Endothelial cell (in vitro differentiated cells): Measurements from ENCODE around the gene ZNF675. TPM values are rescaled to one million over a fixed set of nuclear protein-coding genes. Genes with fewer than 3 reads are reported as not detected.
"Not testable (repeated sequence)": the region's sequence is repeated elsewhere in the genome, so short reads cannot be mapped to it uniquely, and the experiment has no call there.

Source experiments
- DNase-seq: peaks from one replicate; pipeline ENCODE4 v3.0.0; 2021; ENCODE audit warnings: low spot score
- H3K27ac Mint-ChIP-seq: one replicate; pipeline ENCODE4 v1.8.0; 2021; ENCODE audit warnings: mixed read lengths, inconsistent platforms; ENCODE audit not compliant: unreplicated experiment
- H3K27me3 Mint-ChIP-seq: one replicate; pipeline ENCODE4 v1.8.0; 2021; ENCODE audit warnings: mild to moderate bottlenecking, moderate library complexity, mixed read lengths, inconsistent platforms; ENCODE audit not compliant: unreplicated experiment
- H3K36me3 Mint-ChIP-seq: one replicate; pipeline ENCODE4 v1.8.0; 2021; ENCODE audit warnings: mild to moderate bottlenecking, low read depth, mixed read lengths, inconsistent platforms; ENCODE audit not compliant: unreplicated experiment
- H3K4me1 Mint-ChIP-seq: one replicate; pipeline ENCODE4 v1.8.0; 2021; ENCODE audit warnings: mild to moderate bottlenecking, mixed read lengths, inconsistent platforms; ENCODE audit not compliant: unreplicated experiment
- H3K4me3 Mint-ChIP-seq: one replicate; pipeline ENCODE4 v1.8.0; 2021; ENCODE audit warnings: mild to moderate bottlenecking, mixed read lengths, inconsistent platforms; ENCODE audit not compliant: unreplicated experiment
- H3K9me3 Mint-ChIP-seq: one replicate; pipeline ENCODE4 v1.8.0; 2021; ENCODE audit warnings: mixed read lengths, inconsistent platforms; ENCODE audit not compliant: unreplicated experiment
- long read RNA-seq: library from polyadenylated mRNA; unstranded; transcript quantifications from one replicate; pipeline ENCODE4 v2.0.0, GENCODE V29; 2020; ENCODE audit not compliant: unreplicated experiment
- total RNA-seq: library from RNA; stranded (reverse); fragmentation: NEBNext Ultra II Directional; extraction: Animal tissue kit (Norgen Biotek cat#: 25700); gene quantifications from one replicate; pipeline ENCODE4 v1.2.1, GENCODE V29; 2021; ENCODE audit not compliant: unreplicated experiment
- TF ChIP-seq, protein P1 (sequence below): fragments of 200-600 bp; sonication (generic); IDR thresholded peaks from one replicate; pipeline ENCODE4 v1.5.0; 2021; ENCODE audit warnings: antibody characterized with exemption; ENCODE audit not compliant: unreplicated experiment

ZNF675 gene
- 17.4 TPM for total RNA-seq
- long read RNA-seq, transcript ZNF675-201 (4 exons, 2,301 nt): major isoform, 6 of 6 reads
- long read RNA-seq, partial matches to known transcripts: 0 of 6 reads
- long read RNA-seq, other reads (novel, unspliced or antisense): 0 of 6 reads

DNA sequence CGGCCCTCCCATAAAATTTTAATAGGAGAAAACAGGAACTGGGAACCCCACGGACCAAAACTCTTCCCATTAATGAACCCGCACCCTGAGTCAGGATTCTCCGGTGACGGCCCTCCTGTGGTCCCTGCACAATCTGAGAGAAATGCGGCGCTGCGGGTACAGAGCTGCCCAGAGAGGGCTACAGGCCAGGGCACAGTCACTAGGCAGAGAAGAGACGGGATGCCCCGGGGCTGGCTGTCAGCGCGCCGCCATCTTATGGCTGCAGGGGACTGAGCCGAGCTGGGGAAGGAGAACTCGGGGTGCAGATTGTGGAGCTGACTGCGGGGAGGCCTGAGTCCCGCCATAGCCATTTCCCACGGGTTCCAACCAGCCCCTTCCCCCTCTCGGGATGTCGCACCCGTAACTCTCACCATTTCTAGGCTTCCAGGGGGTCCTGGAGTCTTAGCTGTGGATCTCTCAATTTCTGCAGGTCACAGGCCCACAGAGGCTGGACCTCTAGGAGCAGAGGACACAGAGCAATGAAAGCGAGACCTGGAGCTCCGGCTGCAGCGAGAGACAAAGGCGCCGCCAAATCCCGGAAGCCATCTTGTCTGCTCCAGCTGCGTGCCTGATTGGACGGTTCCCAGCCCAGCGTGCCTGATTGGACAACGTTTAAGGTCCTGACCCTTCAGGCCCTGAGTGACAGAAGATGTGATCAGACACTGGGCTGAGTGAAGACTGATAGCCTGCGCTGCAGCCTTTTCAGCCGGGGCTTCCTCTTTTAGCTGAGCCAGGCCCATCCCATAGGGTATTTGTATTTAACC is at the start of gene ZNF675:
Gene ZNF675, minus strand, starts transcription at position 592 of the 803 bp plus-strand sequence. Its CDS starts 179 bp downstream, at position 413.
- no peaks in the 10 kb centered on the region for H3K9me3 Mint-ChIP-seq
- peaks cover 2% of the 10 kb centered on the region for H3K27me3 Mint-ChIP-seq
- peak within 1 kb of the TSS; percentile 99 for H3K4me3 Mint-ChIP-seq
- peak within 1 kb of the TSS; percentile 98 for H3K27ac Mint-ChIP-seq
- TF ChIP-seq, protein P1, sequence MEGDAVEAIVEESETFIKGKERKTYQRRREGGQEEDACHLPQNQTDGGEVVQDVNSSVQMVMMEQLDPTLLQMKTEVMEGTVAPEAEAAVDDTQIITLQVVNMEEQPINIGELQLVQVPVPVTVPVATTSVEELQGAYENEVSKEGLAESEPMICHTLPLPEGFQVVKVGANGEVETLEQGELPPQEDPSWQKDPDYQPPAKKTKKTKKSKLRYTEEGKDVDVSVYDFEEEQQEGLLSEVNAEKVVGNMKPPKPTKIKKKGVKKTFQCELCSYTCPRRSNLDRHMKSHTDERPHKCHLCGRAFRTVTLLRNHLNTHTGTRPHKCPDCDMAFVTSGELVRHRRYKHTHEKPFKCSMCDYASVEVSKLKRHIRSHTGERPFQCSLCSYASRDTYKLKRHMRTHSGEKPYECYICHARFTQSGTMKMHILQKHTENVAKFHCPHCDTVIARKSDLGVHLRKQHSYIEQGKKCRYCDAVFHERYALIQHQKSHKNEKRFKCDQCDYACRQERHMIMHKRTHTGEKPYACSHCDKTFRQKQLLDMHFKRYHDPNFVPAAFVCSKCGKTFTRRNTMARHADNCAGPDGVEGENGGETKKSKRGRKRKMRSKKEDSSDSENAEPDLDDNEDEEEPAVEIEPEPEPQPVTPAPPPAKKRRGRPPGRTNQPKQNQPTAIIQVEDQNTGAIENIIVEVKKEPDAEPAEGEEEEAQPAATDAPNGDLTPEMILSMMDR: no peak
- DNase-seq: peak; percentile 84
- H3K36me3 Mint-ChIP-seq: no peaks in the 10 kb centered on the region
- peaks cover 5% of the 10 kb centered on the region for H3K4me1 Mint-ChIP-seq

DNA sequence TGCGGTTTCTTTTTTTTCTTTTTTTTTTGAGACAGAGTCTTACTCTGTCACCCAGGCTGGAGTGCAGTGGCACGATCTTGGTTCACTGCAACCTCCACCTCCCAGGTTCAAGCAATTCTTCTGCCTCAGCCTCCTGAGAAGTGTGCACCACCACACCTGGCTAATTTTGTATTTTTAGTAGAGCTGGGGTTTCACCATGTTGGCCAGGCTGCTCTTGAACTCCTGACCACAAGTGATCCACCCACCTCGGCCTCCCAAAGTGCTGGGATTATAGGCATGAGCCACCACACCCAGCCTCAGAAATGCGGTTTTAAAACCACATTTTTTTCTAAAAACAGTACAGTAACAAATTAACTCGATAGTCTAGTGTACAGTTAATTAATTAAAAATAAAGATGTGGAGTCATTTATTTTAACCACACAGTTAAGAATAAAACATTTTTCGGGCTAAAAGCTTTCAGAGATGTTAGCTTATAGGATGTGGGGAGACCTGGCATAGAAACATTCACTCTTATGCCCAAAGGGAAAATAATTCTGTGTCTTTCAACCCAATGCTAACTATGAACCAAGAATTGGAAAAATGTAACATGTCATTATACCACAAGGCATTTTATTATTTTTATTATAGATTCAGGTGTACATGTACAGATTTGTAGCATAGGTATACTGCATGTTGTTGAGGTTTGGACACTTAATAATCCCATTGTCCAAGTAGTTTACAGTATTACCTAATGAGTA is 43.9 kb upstream of the ZNF675 start:
- not testable (repeated sequence) for H3K27ac Mint-ChIP-seq, H3K9me3 Mint-ChIP-seq, H3K36me3 Mint-ChIP-seq, H3K4me3 Mint-ChIP-seq, H3K4me1 Mint-ChIP-seq, H3K27me3 Mint-ChIP-seq, DNase-seq

DNA sequence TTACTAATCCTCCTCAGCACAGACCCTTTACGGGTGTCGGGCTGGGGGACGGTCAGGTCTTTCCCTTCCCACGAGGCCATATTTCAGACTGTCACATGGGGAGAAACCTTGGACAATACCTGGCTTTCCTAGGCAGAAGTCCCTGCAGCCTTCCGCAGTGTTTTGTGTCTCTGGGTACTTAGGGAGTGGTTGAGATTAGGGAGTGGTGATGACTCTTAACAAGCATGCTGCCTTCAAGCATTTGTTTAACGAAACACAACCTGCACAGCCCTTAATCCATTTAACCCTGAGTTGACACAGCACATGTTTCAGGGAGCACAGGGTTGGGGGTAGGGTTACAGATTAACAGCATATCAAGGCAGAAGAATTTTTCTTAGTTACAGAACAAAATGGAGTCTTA is 37.1 kb upstream of the ZNF675 start:
- H3K36me3 Mint-ChIP-seq, H3K4me1 Mint-ChIP-seq, H3K4me3 Mint-ChIP-seq, DNase-seq, H3K9me3 Mint-ChIP-seq, H3K27ac Mint-ChIP-seq, H3K27me3 Mint-ChIP-seq: not testable (repeated sequence)

DNA sequence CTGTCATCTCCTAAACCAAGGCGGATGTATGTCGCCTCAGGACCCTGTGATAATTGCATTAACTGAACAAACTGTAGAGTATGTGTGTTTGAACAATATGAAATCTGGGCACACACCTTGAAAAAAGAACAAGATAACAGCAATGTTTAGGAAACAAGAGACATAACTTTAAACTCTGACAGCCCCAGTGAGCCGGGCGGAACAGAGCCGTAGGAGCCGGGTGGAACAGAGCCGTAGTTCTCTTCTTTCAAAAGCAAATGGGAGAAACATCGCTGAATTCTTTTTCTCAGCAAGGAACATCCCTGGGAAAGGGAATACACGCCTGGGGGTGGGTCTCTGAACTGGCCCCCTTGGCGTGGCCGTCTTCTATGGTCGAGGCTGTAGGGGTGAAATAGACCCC is 31.8 kb upstream of the ZNF675 start:
- Mint-ChIP-seq H3K36me3 (no peaks in the 10 kb centered on the region), H3K27ac (no peak overlapping the region), H3K4me1 (peaks cover 9% of the 10 kb centered on the region), H3K27me3 (peaks cover 1% of the 10 kb centered on the region), H3K9me3 (no peaks in the 10 kb centered on the region), H3K4me3 (peak overlapping the region; percentile 84)
- no peak for DNase-seq
- TF ChIP-seq, protein P1: no peak

DNA sequence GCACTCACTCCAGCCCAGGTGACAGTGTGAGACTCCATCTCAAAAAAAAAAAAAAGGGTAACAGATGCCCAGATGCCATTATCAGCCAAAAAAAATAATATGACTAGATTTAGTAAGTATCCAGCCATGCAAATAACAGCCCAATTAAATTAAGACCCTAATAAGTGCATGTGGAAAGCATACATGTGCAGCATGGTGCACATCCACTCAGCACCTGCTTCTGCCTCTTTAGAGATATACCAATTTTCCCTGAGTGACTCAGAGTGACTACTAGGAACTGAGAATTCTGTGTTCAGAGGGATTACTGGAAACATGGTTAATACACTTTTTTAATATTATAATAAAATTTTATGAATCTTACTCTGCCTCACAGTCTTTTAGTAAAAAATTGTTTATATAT is 29.8 kb upstream of the ZNF675 start:
- H3K36me3 Mint-ChIP-seq: no peaks in the 10 kb centered on the region
- H3K27ac Mint-ChIP-seq: no peak overlapping the region
- H3K27me3 Mint-ChIP-seq: peaks cover 1% of the 10 kb centered on the region
- no peak for DNase-seq
- H3K4me3 Mint-ChIP-seq: no peak overlapping the region
- H3K4me1 Mint-ChIP-seq: peaks cover 7% of the 10 kb centered on the region
- TF ChIP-seq, protein P1: no peak
- H3K9me3 Mint-ChIP-seq: no peaks in the 10 kb centered on the region
